NCI-H510A treated with DMSO at 0.1 percent for 48 hours (cell line): ENCODE data around the gene SHISAL1.
"Not testable (repeated sequence)": the region's sequence is repeated elsewhere in the genome, so short reads cannot be mapped to it uniquely, and the experiment has no call there.

Experiments used
- DNase-seq: peaks from one replicate; lab custom pipeline; 2025; lab: John Stamatoyannopoulos, UW

SHISAL1 gene

GRCh38 chr22:44261164-44261860 lies 51.4 kb downstream of the SHISAL1 start:
- DNase-seq = no peak

GRCh38 chr22:44260216-44261035 lies 52.3 kb downstream of the SHISAL1 start:
- no peak for DNase-seq

- DNase-seq = no peak
Observed at GRCh38 chr22:44259366-44260215, 53.2 kb downstream of the SHISAL1 start.

GRCh38 chr22:44256556-44257485 lies 55.9 kb downstream of the SHISAL1 start:
- DNase-seq = no peak

- no peak for DNase-seq
Observed at GRCh38 chr22:44256085-44256484, 56.7 kb downstream of the SHISAL1 start.

- DNase-seq = no peak
Observed at GRCh38 chr22:44254811-44255210, 57.9 kb downstream of the SHISAL1 start.

GRCh38 chr22:44249376-44250147 lies 63.2 kb downstream of the SHISAL1 start:
- DNase-seq = no peak

- no peak for DNase-seq
Observed at GRCh38 chr22:44248926-44249325, 63.8 kb downstream of the SHISAL1 start.

GRCh38 chr22:44247923-44248892 lies 64.5 kb downstream of the SHISAL1 start:
- DNase-seq = no peak

- DNase-seq = no peak
Observed at GRCh38 chr22:44247346-44247745, 65.4 kb downstream of the SHISAL1 start.

GRCh38 chr22:44246615-44247326 lies 66.0 kb downstream of the SHISAL1 start:
- DNase-seq = no peak

- no peak for DNase-seq
Observed at GRCh38 chr22:44245867-44246266, 66.9 kb downstream of the SHISAL1 start.

- no peak for DNase-seq
Observed at GRCh38 chr22:44245438-44245837, 67.3 kb downstream of the SHISAL1 start.

- no peak for DNase-seq
Observed at GRCh38 chr22:44244265-44244822, 68.4 kb downstream of the SHISAL1 start.

GRCh38 chr22:44243761-44244160 lies 69.0 kb downstream of the SHISAL1 start:
- DNase-seq = no peak

- DNase-seq = no peak
Observed at GRCh38 chr22:44242946-44243724, 69.6 kb downstream of the SHISAL1 start.

GRCh38 chr22:44241121-44241520 lies 71.6 kb downstream of the SHISAL1 start:
- not testable (repeated sequence) for DNase-seq

- no peak for DNase-seq
Observed at GRCh38 chr22:44237290-44237689, 75.5 kb downstream of the SHISAL1 start.
